H1 (cell line): ENCODE measurements around the gene PCNX3. TPM values are rescaled to one million over a fixed set of nuclear protein-coding genes. Genes with fewer than 3 reads are reported as not detected.

Experiments
- CTCF ChIA-PET: fragments of 300-600 bp; sonication (Branson Sonifier 250); formaldehyde crosslinking; loops from one replicate; lab custom pipeline; 2021; ENCODE audit not compliant: partially characterized antibody; lab: Charles Lee
- POLR2A ChIA-PET: fragments of 300-600 bp; sonication (Branson Sonifier 250); formaldehyde crosslinking; loops from one replicate; lab custom pipeline; 2021; ENCODE audit warnings: inconsistent platforms; ENCODE audit not compliant: partially characterized antibody; lab: Charles Lee
- DNase-seq, 2 experiments: peaks; one replicate each; pipeline versions ENCODE4 v3.0.0 to v3.0.0-alpha.2; 2010 to 2022; ENCODE audit warnings: low spot score in 2 of 2, low read depth in 1 of 2, mixed read lengths in 1 of 2
- FAIRE-seq: peaks from 2 replicates; lab custom pipeline; 2011; peaks lifted over from hg19 to GRCh38; lab: Jason Lieb, UNC
- H2AFZ ChIP-seq: 2 replicates; pipeline ENCODE4 v1.8.1; 2012; ENCODE audit warnings: low read length, inconsistent platforms
- H2AK5ac ChIP-seq: 2 replicates; pipeline ENCODE4 v1.6.1; 2013; ENCODE audit warnings: low read depth, low read length
- H2BK120ac ChIP-seq: replicated peaks from 2 replicates; pipeline ENCODE3; 2013; ENCODE audit warnings: low read depth, low read length, inconsistent platforms
- H2BK12ac ChIP-seq: 2 replicates; pipeline ENCODE4 v1.6.1; 2013; ENCODE audit warnings: low read depth, low read length
- H2BK15ac ChIP-seq: 2 replicates; pipeline ENCODE4 v1.6.1; 2013; ENCODE audit warnings: low read length
- H2BK20ac ChIP-seq: 2 replicates; pipeline ENCODE4 v1.6.1; 2013; ENCODE audit warnings: low read length
- H2BK5ac ChIP-seq: 2 replicates; pipeline ENCODE4 v1.6.1; 2013; ENCODE audit warnings: low read depth, low read length
- H3K14ac ChIP-seq: 2 replicates; pipeline ENCODE4 v1.6.1; 2013; ENCODE audit warnings: inconsistent platforms; ENCODE audit not compliant: insufficient read length
- H3K18ac ChIP-seq: 2 replicates; pipeline ENCODE4 v1.6.1; 2013; ENCODE audit warnings: low read length; ENCODE audit errors: extremely low read depth
- H3K23ac ChIP-seq: 2 replicates; pipeline ENCODE4 v1.6.1; 2013; ENCODE audit warnings: inconsistent platforms; ENCODE audit not compliant: insufficient read length
- H3K23me2 ChIP-seq: 2 replicates; pipeline ENCODE4 v1.6.1; 2013; ENCODE audit warnings: low read depth, low read length
- H3K27ac ChIP-seq: 2 replicates; pipeline ENCODE4 v1.6.1; 2011; ENCODE audit warnings: low read depth, low read length, inconsistent platforms
- H3K27me3 ChIP-seq, 4 experiments: replicated peaks in 1 of 4; 1 replicate in 1 of 4; 2 replicates in 3 of 4; pipeline versions ENCODE4 v1.6.1 to v1.8.1; 2011 to 2013; ENCODE audit warnings: low read length in 3 of 4, mild to moderate bottlenecking in 3 of 4, inconsistent platforms in 2 of 4, mixed read lengths in 2 of 4, moderate library complexity in 1 of 4; ENCODE audit not compliant: control insufficient read depth in 3 of 4, insufficient read depth in 3 of 4; ENCODE audit errors: extremely low read depth in 1 of 4
- H3K36me3 ChIP-seq, 4 experiments: 2 replicates each; pipeline versions ENCODE4 v1.6.1 to v1.8.1; 2011 to 2013; ENCODE audit warnings: mild to moderate bottlenecking in 4 of 4, low read length in 3 of 4, moderate library complexity in 2 of 4, control low read depth in 1 of 4, inconsistent platforms in 1 of 4; ENCODE audit not compliant: insufficient read depth in 4 of 4, control insufficient read depth in 2 of 4
- H3K4ac ChIP-seq: replicated peaks from 2 replicates; pipeline ENCODE3; 2013; ENCODE audit warnings: low read length, low read depth, mixed read lengths, inconsistent platforms; ENCODE audit not compliant: insufficient read length
- H3K4me1 ChIP-seq, 4 experiments: replicated peaks in 1 of 4; 1 replicate in 1 of 4; 2 replicates in 3 of 4; pipeline versions ENCODE4 v1.6.1 to v1.8.1; 2011 to 2013; ENCODE audit warnings: low read length in 3 of 4, inconsistent platforms in 2 of 4, mixed read lengths in 1 of 4; ENCODE audit not compliant: insufficient read depth in 4 of 4, control insufficient read depth in 3 of 4
- H3K4me2 ChIP-seq, 2 experiments: 2 replicates each; pipeline versions ENCODE4 v1.6.1 to v1.8.1; 2011 to 2013; ENCODE audit warnings: low read depth in 2 of 2, low read length in 2 of 2, control low read depth in 1 of 2, inconsistent platforms in 1 of 2, mild to moderate bottlenecking in 1 of 2; ENCODE audit not compliant: insufficient read depth in 1 of 2
- H3K4me3 ChIP-seq, 4 experiments: fragments of 200-600, 300-600 bp in 1 of 4; sonication (generic), shearing (Covaris generic), sonication (Bioruptor Twin) in 1 of 4; 2 replicates each; pipeline versions ENCODE4 v1.5.1 to v1.8.1; 2011 to 2016; ENCODE audit warnings: low read length in 4 of 4, low read depth in 3 of 4, control low read depth in 2 of 4, inconsistent platforms in 2 of 4, mild to moderate bottlenecking in 2 of 4, mixed read lengths in 1 of 4, moderate library complexity in 1 of 4; ENCODE audit not compliant: insufficient read depth in 2 of 4; ENCODE audit errors: extremely low read depth in 1 of 4
- H3K56ac ChIP-seq: replicated peaks from 2 replicates; pipeline ENCODE3; 2013; ENCODE audit warnings: low read depth, mild to moderate bottlenecking, mixed read lengths, low read length, inconsistent platforms; ENCODE audit not compliant: insufficient read length
- H3K79me1 ChIP-seq: 2 replicates; pipeline ENCODE4 v1.6.1; 2013; ENCODE audit warnings: low read depth, low read length, control low read depth
- H3K79me2 ChIP-seq, 2 experiments: 2 replicates each; pipeline versions ENCODE4 v1.6.1 to v1.8.1; 2012 to 2013; ENCODE audit warnings: low read length in 2 of 2, mild to moderate bottlenecking in 2 of 2, inconsistent platforms in 1 of 2; ENCODE audit not compliant: insufficient read depth in 2 of 2, control insufficient read depth in 1 of 2
- H3K9ac ChIP-seq, 4 experiments: replicated peaks in 1 of 4; 1 replicate in 1 of 4; 2 replicates in 3 of 4; pipeline versions ENCODE4 v1.6.1 to v1.8.1; 2011 to 2013; ENCODE audit warnings: low read depth in 3 of 4, low read length in 3 of 4, control low read depth in 2 of 4, mild to moderate bottlenecking in 2 of 4, moderate library complexity in 2 of 4, inconsistent platforms in 1 of 4; ENCODE audit errors: extremely low read depth in 1 of 4
- H3K9me3 ChIP-seq, 2 experiments: 2 replicates each; pipeline versions ENCODE4 v1.6.1 to v1.8.1; 2012 to 2013; ENCODE audit warnings: mild to moderate bottlenecking in 2 of 2, moderate library complexity in 2 of 2, control low read depth in 1 of 2, inconsistent platforms in 1 of 2, low read depth in 1 of 2, low read length in 1 of 2, mixed read lengths in 1 of 2; ENCODE audit not compliant: insufficient read depth in 2 of 2
- H4K20me1 ChIP-seq, 2 experiments: replicated peaks in 1 of 2; 2 replicates each; pipeline versions ENCODE3 to v1.8.1; 2011 to 2013; ENCODE audit warnings: inconsistent platforms in 2 of 2, low read length in 2 of 2, mild to moderate bottlenecking in 1 of 2; ENCODE audit not compliant: insufficient read depth in 2 of 2, control insufficient read depth in 1 of 2
- H4K5ac ChIP-seq: 2 replicates; pipeline ENCODE4 v1.6.1; 2013; ENCODE audit warnings: low read length, low read depth, mixed read lengths, inconsistent platforms; ENCODE audit not compliant: insufficient read length
- H4K8ac ChIP-seq: 2 replicates; pipeline ENCODE4 v1.8.0; 2013; ENCODE audit warnings: mild to moderate bottlenecking, moderate library complexity, low read length, inconsistent platforms; ENCODE audit not compliant: insufficient read depth; ENCODE audit errors: extremely low read depth
- H4K91ac ChIP-seq: replicated peaks from 2 replicates; pipeline ENCODE3; 2013; ENCODE audit warnings: low read length, mixed read lengths, inconsistent platforms; ENCODE audit not compliant: insufficient read length
- CHD2 ChIP-seq: IDR thresholded peaks from 2 replicates; pipeline ENCODE4 v1.6.1; 2012; ENCODE audit warnings: low read length, improper control_type of control experiment
- CTCF ChIP-seq, 3 experiments: IDR thresholded peaks; 1 replicate in 2 of 3; 2 replicates in 1 of 3; pipeline versions ENCODE4 v1.5.1 to v1.6.1; 2011; ENCODE audit warnings: low read length in 3 of 3, mild to moderate bottlenecking in 3 of 3, inconsistent platforms in 2 of 3, low read depth in 1 of 3, moderate library complexity in 1 of 3; ENCODE audit not compliant: insufficient read depth in 1 of 3; ENCODE audit errors: control extremely low read depth in 1 of 3
- EP300 ChIP-seq, 2 experiments: IDR thresholded peaks; 1 replicate in 1 of 2; 2 replicates in 1 of 2; pipeline ENCODE4 v1.6.1; 2011 to 2012; ENCODE audit warnings: low read depth in 2 of 2, low read length in 2 of 2, mild to moderate bottlenecking in 2 of 2, borderline replicate concordance in 1 of 2, inconsistent platforms in 1 of 2, moderate library complexity in 1 of 2
- JUN ChIP-seq: IDR thresholded peaks from 2 replicates; pipeline ENCODE4 v1.6.1; 2011; ENCODE audit warnings: low read depth, mild to moderate bottlenecking, improper control_type of control experiment, low read length
- KDM4A ChIP-seq: IDR thresholded peaks from one replicate; pipeline ENCODE4 v1.7.1; 2012; ENCODE audit warnings: low read depth, mild to moderate bottlenecking, moderate library complexity, low read length, inconsistent platforms; ENCODE audit not compliant: severe bottlenecking
- KDM5A ChIP-seq: fragments of 200-600 bp; IDR thresholded peaks from 2 replicates; pipeline ENCODE4 v1.7.1; 2012; ENCODE audit warnings: mild to moderate bottlenecking, low read length, inconsistent platforms, mixed read lengths
- POLR2A ChIP-seq, 2 experiments: IDR thresholded peaks; 1 replicate in 1 of 2; 2 replicates in 1 of 2; pipeline ENCODE4 v1.6.1; 2011; ENCODE audit warnings: low read depth in 2 of 2, low read length in 2 of 2, mild to moderate bottlenecking in 2 of 2; ENCODE audit errors: control extremely low read depth in 1 of 2
- POU5F1 ChIP-seq: IDR thresholded peaks from 2 replicates; pipeline ENCODE4 v1.6.1; 2011; ENCODE audit warnings: low read depth, mild to moderate bottlenecking, low read length, moderate library complexity
- SP1 ChIP-seq: IDR thresholded peaks from 2 replicates; pipeline ENCODE4 v1.6.1; 2011; ENCODE audit warnings: low read depth, low read length
- whole genome bisulfite sequencing, 2 experiments: shearing (Covaris generic) in 1 of 2; methylation state at CpG; one replicate each; pipeline versions ENCODE4 v1.1.6 to v1.1.7; 2013 to 2015; ENCODE audit warnings: low lambda C conversion rate in 2 of 2, mixed read lengths in 2 of 2, inconsistent platforms in 1 of 2, low coverage in 1 of 2, missing lambda C conversion rate in 1 of 2; ENCODE audit not compliant: insufficient replicate concordance in 2 of 2, insufficient coverage in 1 of 2, insufficient read length in 1 of 2; ENCODE audit errors: extremely low coverage in 1 of 2, missing lambda C conversion rate in 1 of 2; 5-methylcytosine and 5-hydroxymethylcytosine counted together
- polyA plus RNA-seq, 7 experiments: library from polyadenylated mRNA; depleted of rRNA in 3 of 7; stranded (reverse) in 5 of 7; unstranded in 2 of 7; fragments of >200 nt in 5 of 7; fragments of 200-250 nt in 2 of 7; gene quantifications; 1 replicate in 5 of 7; 2 replicates in 1 of 7; 4 replicates in 1 of 7; pipeline versions ENCODE4 v1.2.1 to v1.2.3, GENCODE V29; 2011 to 2013; ENCODE audit warnings: missing spikeins in 2 of 7, mixed read lengths in 2 of 7
- total RNA-seq: library from RNA; stranded (reverse); fragmentation: NEBNext Ultra II Directional; extraction: Animal tissue kit (Norgen Biotek cat#: 25700); gene quantifications from 2 replicates; pipeline ENCODE4 v1.2.1, GENCODE V29; 2021

PCNX3 gene
- total and polyA plus RNA-seq, 2 of the 8 experiments (the other 6 are each of a cell fraction or from before 2014, with no cell fraction given) = 27.2 to 38.8 TPM

DNA sequence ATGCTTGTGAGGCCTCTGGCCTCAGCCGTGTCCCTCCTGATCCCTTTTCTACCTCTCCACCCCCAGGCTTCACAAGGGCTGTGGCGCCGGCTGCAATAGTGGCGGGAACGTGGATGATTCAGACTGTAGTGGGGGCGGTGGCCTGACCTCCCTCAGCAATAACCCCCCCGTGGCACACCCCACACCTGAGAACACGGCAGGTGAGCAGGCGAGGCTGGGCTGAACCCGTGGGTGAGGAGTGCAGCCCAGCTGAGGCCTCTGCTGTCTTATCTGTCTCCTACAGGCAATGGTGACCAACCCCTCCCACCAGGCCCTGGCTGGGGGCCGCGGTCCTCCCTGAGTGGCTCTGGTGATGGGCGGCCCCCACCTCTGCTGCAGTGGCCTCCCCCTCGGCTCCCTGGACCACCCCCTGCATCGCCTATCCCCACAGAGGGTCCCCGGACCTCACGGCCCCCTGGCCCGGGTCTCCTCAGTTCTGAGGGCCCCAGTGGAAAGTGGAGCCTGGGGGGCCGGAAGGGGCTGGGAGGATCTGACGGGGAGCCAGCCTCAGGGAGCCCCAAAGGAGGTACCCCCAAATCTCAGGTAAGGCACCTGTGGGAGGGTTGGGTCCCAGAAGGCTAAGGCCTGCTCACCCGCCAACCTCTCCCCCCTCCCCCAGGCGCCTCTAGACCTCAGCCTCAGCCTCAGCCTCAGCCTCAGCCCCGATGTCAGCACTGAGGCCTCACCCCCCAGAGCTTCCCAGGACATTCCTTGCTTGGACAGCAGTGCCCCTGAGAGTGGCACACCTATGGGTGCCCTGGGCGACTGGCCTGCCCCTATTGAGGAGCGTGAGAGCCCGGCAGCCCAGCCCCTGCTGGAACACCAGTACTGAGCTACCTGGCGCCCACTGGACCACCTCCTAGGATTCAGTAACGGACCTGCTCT, 20.8 kb downstream of the PCNX3 start:
- peaks cover 3 to 17% (median 9%) of the 10 kb centered on the region in 4 experiments for H3K4me1 ChIP-seq
- no peak overlapping the region; a peak in 1 of 4 replicates for H3K4me2 ChIP-seq
- TF ChIP-seq SP1 (no peak), JUN (no peak), CHD2 (no peak), KDM5A (no peak), CTCF (IDR thresholded peaks at IDR 0.05; ENCODE audit: control extremely low read depth in 1 of 3, insufficient read depth in 1 of 3, low read depth in 1 of 3, low read length in 3 of 3) (no peak), KDM4A (no peak), EP300 (IDR thresholded peaks at IDR 0.05; ENCODE audit: borderline replicate concordance in 1 of 2, low read depth in 2 of 2, low read length in 2 of 2) (no peak), POU5F1 (no peak), POLR2A (IDR thresholded peaks at IDR 0.05; ENCODE audit: control extremely low read depth in 1 of 2, low read depth in 2 of 2, low read length in 2 of 2) (no peak)

More for the DNA sequence above, 20.8 kb downstream of the PCNX3 start:
- Histone ChIP-seq H2BK5ac (no peak overlapping the region), H3K14ac (no peak overlapping the region), H3K79me1 (peaks cover 4% of the 10 kb centered on the region; the same call in 1 of the 2 replicates), H3K27ac (no peak overlapping the region), H2BK12ac (no peak overlapping the region), H2BK120ac (no peak overlapping the region), H4K91ac (no peak overlapping the region), H2BK15ac (no peak overlapping the region), H4K5ac (no peak overlapping the region), H3K9me3 (no peaks in the 10 kb centered on the region), H2BK20ac (no peak overlapping the region), H4K8ac (no peak overlapping the region), H2AFZ (no peak overlapping the region), H3K18ac (no peak overlapping the region), H3K4me3 (no peak overlapping the region), H2AK5ac (no peak overlapping the region), H3K27me3 (no peaks in the 10 kb centered on the region), H3K79me2 (no peaks in the 10 kb centered on the region), H3K4ac (no peak overlapping the region), H3K23me2 (peaks cover 3% of the 10 kb centered on the region; the same call in 1 of the 2 replicates), H3K36me3 (peaks cover 2 to 31% (median 18%) of the 10 kb centered on the region in 4 experiments; a peak in 6 of 8 replicates), H3K9ac (no peak overlapping the region), H3K56ac (no peak overlapping the region), H4K20me1 (peaks cover 0 to 10% of the 10 kb centered on the region in 2 experiments), H3K23ac (no peak overlapping the region)
- FAIRE-seq = no peak
- CTCF ChIA-PET = interaction anchor here (0.6 to 2.4 kb wide), 5 partner anchors 11 to 1452 kb away, joined by 3 to 9 read pairs (median 3); no protein-coding TSS in a partner anchor
- 89% methylated on average over 23 of the region's 28 CpGs; no CpG with 5 or more reads in 1 of the 2 experiments for WGBS, 2 experiments
- DNase-seq = no peak
- POLR2A ChIA-PET = interaction anchor here (1.4 to 6.9 kb wide), 6 partner anchors 11 to 18 kb away, joined by 3 to 55 read pairs (median 21); no protein-coding TSS in a partner anchor
